MM.1S (cell line): ENCODE data around the gene SLCO3A1.

Source experiments
- CTCF ChIP-seq: fragments of 300-600 bp; sonication (generic); IDR thresholded peaks from 2 replicates; pipeline ENCODE4 v1.5.1; 2016; ENCODE audit warnings: antibody characterized with exemption, low read length, mixed read lengths
- EZH2 ChIP-seq: fragments of 300-600 bp; sonication (generic); optimal IDR thresholded peaks from 2 replicates; pipeline ENCODE3; 2017; ENCODE audit warnings: low read depth, mild to moderate bottlenecking, antibody characterized with exemption, low read length, mixed read lengths
- EZH2phosphoT487 ChIP-seq: fragments of 300-600 bp; sonication (generic); IDR thresholded peaks from 2 replicates; pipeline ENCODE4 v1.6.1; 2018; ENCODE audit warnings: antibody characterized with exemption, low read length

- TF ChIP-seq CTCF = no peak
- no peak for TF ChIP-seq EZH2
- TF ChIP-seq EZH2phosphoT487 = no peak
Measured at GRCh38 chr15:91857772-91858171, 4.3 kb downstream of the SLCO3A1 start.
